ENCODE data around the gene UBTD2. TPM values are rescaled to one million over a fixed set of nuclear protein-coding genes. Genes with fewer than 3 reads are reported as not detected.

Gene UBTD2
- polyA plus RNA-seq, 1 experiment = 9.4 TPM

DNA sequence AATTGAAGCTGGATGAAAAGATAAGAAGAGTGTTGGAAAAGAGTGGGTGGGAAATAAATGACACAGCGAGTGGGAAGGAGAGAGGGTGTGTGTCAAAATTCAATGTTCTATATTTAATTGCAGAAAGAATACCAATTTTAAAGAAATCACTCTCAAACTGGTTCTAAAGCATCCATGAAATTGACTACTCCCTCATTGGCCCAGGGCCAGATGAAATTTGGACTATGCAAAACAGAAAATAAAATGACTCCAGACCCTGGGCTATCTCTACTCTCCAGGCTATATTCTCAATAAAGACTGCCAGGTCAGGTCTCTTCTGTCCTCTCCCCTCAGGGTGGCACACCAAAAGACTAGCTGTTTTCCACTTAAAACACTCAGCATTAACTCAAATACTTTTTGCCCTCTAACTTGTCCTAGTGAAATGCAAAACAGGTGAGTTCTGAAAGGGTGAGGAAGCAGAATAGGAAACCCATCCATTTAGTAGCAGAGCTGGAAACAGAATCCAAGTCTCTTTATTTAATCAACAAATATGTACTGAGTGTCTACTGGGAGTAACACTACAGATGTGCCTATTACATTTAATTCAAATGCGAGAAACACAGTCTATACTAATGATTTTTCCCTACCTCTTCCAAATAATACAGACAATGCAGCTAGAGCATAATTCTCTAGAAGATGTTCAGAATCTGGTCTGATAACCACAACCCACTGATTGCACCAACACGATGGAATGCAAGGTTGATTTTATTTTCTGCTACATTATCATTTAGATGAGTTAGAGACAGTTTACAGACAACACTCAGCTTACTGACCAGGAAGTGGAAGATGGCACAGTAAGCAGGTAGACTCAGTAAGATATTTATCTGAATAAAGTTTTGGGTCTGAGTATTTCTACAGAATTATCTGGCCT lies 47.5 kb downstream of the UBTD2 start:
- POLR2A ChIA-PET = no interaction called here
- no peaks in the 10 kb centered on the region for H3K27me3 ChIP-seq (ENCODE audit: control insufficient read depth, insufficient read depth, low read length)
- TF ChIP-seq, protein P1, sequence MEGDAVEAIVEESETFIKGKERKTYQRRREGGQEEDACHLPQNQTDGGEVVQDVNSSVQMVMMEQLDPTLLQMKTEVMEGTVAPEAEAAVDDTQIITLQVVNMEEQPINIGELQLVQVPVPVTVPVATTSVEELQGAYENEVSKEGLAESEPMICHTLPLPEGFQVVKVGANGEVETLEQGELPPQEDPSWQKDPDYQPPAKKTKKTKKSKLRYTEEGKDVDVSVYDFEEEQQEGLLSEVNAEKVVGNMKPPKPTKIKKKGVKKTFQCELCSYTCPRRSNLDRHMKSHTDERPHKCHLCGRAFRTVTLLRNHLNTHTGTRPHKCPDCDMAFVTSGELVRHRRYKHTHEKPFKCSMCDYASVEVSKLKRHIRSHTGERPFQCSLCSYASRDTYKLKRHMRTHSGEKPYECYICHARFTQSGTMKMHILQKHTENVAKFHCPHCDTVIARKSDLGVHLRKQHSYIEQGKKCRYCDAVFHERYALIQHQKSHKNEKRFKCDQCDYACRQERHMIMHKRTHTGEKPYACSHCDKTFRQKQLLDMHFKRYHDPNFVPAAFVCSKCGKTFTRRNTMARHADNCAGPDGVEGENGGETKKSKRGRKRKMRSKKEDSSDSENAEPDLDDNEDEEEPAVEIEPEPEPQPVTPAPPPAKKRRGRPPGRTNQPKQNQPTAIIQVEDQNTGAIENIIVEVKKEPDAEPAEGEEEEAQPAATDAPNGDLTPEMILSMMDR (IDR thresholded peaks at IDR 0.05; ENCODE audit: insufficient read depth, low read depth, low read length) = no peak
- no peak for DNase-seq (ENCODE audit: low read depth)
- no peaks in the 10 kb centered on the region for H3K36me3 ChIP-seq (ENCODE audit: control insufficient read depth, insufficient read depth, low read length)
- CTCF ChIA-PET = interaction anchor here (0.6 to 1.4 kb wide), 4 partner anchors 12 to 917 kb away, joined by 3 to 4 read pairs (median 3); no protein-coding TSS in a partner anchor
- H3K4me3 ChIP-seq (ENCODE audit: low read depth, low read length) = no peak overlapping the region

- peak; percentile 7 for DNase-seq (ENCODE audit: low read depth)
- ChIA-PET CTCF (interaction anchor here (0.6 to 1.4 kb wide), 4 partner anchors 51 to 918 kb away, joined by 3 to 4 read pairs (median 4); no protein-coding TSS in a partner anchor), POLR2A (no interaction called here)
- Histone ChIP-seq H3K36me3 (ENCODE audit: control insufficient read depth, insufficient read depth, low read length) (no peaks in the 10 kb centered on the region), H3K4me3 (ENCODE audit: low read depth, low read length) (no peak overlapping the region), H3K27me3 (ENCODE audit: control insufficient read depth, insufficient read depth, low read length) (no peaks in the 10 kb centered on the region)
- TF ChIP-seq, protein P1 (IDR thresholded peaks at IDR 0.05; ENCODE audit: insufficient read depth, low read depth, low read length) = no peak
These were observed 48.3 kb downstream of the UBTD2 start for GRCh38 chr5:172235132-172235780.

- Histone ChIP-seq H3K4me3 (ENCODE audit: low read depth, low read length) (no peak overlapping the region), H3K36me3 (ENCODE audit: control insufficient read depth, insufficient read depth, low read length) (no peaks in the 10 kb centered on the region), H3K27me3 (ENCODE audit: control insufficient read depth, insufficient read depth, low read length) (no peaks in the 10 kb centered on the region)
- TF ChIP-seq, protein P1 (IDR thresholded peaks at IDR 0.05; ENCODE audit: insufficient read depth, low read depth, low read length) = no peak
- DNase-seq (ENCODE audit: low read depth) = no peak
- POLR2A ChIA-PET = no interaction called here
- CTCF ChIA-PET = interaction anchor here (0.8 kb wide), 1 partner anchor 325 kb away, joined by 3 read pairs; no protein-coding TSS in a partner anchor
These were observed 49.5 kb downstream of the UBTD2 start for GRCh38 chr5:172234031-172234430.

- ChIA-PET POLR2A (no interaction called here), CTCF (no interaction called here)
- DNase-seq (ENCODE audit: low read depth) = no peak
- H3K4me3 ChIP-seq (ENCODE audit: low read depth, low read length) = no peak overlapping the region
- TF ChIP-seq, protein P1 (IDR thresholded peaks at IDR 0.05; ENCODE audit: insufficient read depth, low read depth, low read length) = no peak
- no peaks in the 10 kb centered on the region for H3K27me3 ChIP-seq (ENCODE audit: control insufficient read depth, insufficient read depth, low read length)
- no peaks in the 10 kb centered on the region for H3K36me3 ChIP-seq (ENCODE audit: control insufficient read depth, insufficient read depth, low read length)
These were observed 53.7 kb downstream of the UBTD2 start for GRCh38 chr5:172229904-172230303.

DNA sequence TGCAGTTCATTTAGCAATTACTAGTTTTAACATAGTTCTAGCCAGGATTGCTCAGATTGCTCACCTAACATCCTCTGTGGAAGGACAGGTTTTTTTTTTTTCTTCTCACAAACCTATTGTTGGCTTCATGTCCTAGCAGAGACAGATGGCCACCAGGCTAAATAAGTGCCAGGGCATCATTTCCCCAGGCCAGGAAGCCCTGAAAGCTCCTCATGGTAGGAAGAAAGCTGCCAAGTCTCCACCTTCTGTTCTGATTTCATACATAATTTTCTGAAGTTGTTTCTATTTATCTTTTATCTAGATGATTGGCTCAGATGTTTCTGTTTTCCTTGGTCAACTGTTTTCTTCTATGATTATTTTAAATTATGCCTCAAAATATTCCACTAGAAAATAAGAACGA lies 58.6 kb downstream of the UBTD2 start:
- no peak for DNase-seq (ENCODE audit: low read depth)
- no peak overlapping the region for H3K4me3 ChIP-seq (ENCODE audit: low read depth, low read length)
- H3K36me3 ChIP-seq (ENCODE audit: control insufficient read depth, insufficient read depth, low read length) = no peaks in the 10 kb centered on the region
- TF ChIP-seq, protein P1 (IDR thresholded peaks at IDR 0.05; ENCODE audit: insufficient read depth, low read depth, low read length) = no peak
- no peaks in the 10 kb centered on the region for H3K27me3 ChIP-seq (ENCODE audit: control insufficient read depth, insufficient read depth, low read length)
- ChIA-PET CTCF (interaction anchor here (0.6 kb wide), 1 partner anchor 104 kb away, joined by 3 read pairs; no protein-coding TSS in a partner anchor), POLR2A (no interaction called here)
